ENCODE measurements around the gene PTPRT.

GRCh38 chr20:42186337-42186736, 1003.4 kb downstream of the PTPRT start:
- TF ChIP-seq CTCF (IDR thresholded peaks at IDR 0.05; ENCODE audit: low read length), result no peak
- TF ChIP-seq EZH2phosphoT487 (IDR thresholded peaks at IDR 0.05; ENCODE audit: low read length), result no peak

Measured in MM.1S (cell line).